ENCODE measurements around the gene STIMATE.

STIMATE gene

GRCh38 chr3:52830535-52831258 is 66.7 kb downstream of the STIMATE start, which contains the start of gene ITIH4:
Gene ITIH4 (minus strand): TSS chr3:52830672. CDS start chr3:52830642, 30 bp downstream.
- Histone ChIP-seq H3K4me3 (no peak within 1 kb of the TSS), H3K27ac (peak within 1 kb of the TSS in 5 of 21 experiments; percentile 0 to 60 (median 10))

GRCh38 chr3:52829906-52830463 is 67.4 kb downstream of the STIMATE start:
- Histone ChIP-seq H3K27ac (no peak overlapping the region), H3K4me3 (no peak overlapping the region)

- no peak overlapping the region for H3K27ac ChIP-seq
- H3K4me3 ChIP-seq = no peak overlapping the region
Measured at GRCh38 chr3:52829482-52829881, 67.9 kb downstream of the STIMATE start.

GRCh38 chr3:52827866-52828376 is 69.4 kb downstream of the STIMATE start:
- no peak overlapping the region for H3K4me3 ChIP-seq
- no peak overlapping the region for H3K27ac ChIP-seq

GRCh38 chr3:52827441-52827840 is 69.9 kb downstream of the STIMATE start:
- Histone ChIP-seq H3K4me3 (no peak overlapping the region), H3K27ac (no peak overlapping the region)

- no peak overlapping the region for H3K27ac ChIP-seq
Measured at GRCh38 chr3:52824037-52824436, 73.3 kb downstream of the STIMATE start.

GRCh38 chr3:52822363-52822762 is 75.0 kb downstream of the STIMATE start:
- H3K27ac ChIP-seq = no peak overlapping the region

More at GRCh38 chr3:52824037-52824436, 73.3 kb downstream of the STIMATE start:
- H3K4me3 ChIP-seq = no peak overlapping the region

GRCh38 chr3:52820736-52821135 is 76.6 kb downstream of the STIMATE start:
- Histone ChIP-seq H3K27ac (no peak overlapping the region), H3K4me3 (no peak overlapping the region)

More at GRCh38 chr3:52822363-52822762, 75.0 kb downstream of the STIMATE start:
- no peak overlapping the region for H3K4me3 ChIP-seq

- Histone ChIP-seq H3K27ac (no peak overlapping the region), H3K4me3 (no peak overlapping the region)
Measured at GRCh38 chr3:52819936-52820335, 77.4 kb downstream of the STIMATE start.

GRCh38 chr3:52817860-52818259 is 79.5 kb downstream of the STIMATE start:
- no peak overlapping the region for H3K27ac ChIP-seq

GRCh38 chr3:52817221-52817620 is 80.1 kb downstream of the STIMATE start:
- Histone ChIP-seq H3K27ac (no peak overlapping the region), H3K4me3 (no peak overlapping the region)

More at GRCh38 chr3:52817860-52818259, 79.5 kb downstream of the STIMATE start:
- no peak overlapping the region for H3K4me3 ChIP-seq

GRCh38 chr3:52816654-52817053 is 80.7 kb downstream of the STIMATE start:
- Histone ChIP-seq H3K4me3 (no peak overlapping the region), H3K27ac (no peak overlapping the region)

GRCh38 chr3:52816199-52816598 is 81.1 kb downstream of the STIMATE start:
- H3K4me3 ChIP-seq = no peak overlapping the region
- no peak overlapping the region for H3K27ac ChIP-seq

GRCh38 chr3:52813810-52814209 is 83.5 kb downstream of the STIMATE start:
- H3K27ac ChIP-seq = no peak overlapping the region
- no peak overlapping the region for H3K4me3 ChIP-seq

- Histone ChIP-seq H3K27ac (no peak overlapping the region), H3K4me3 (no peak overlapping the region)
Measured at GRCh38 chr3:52811452-52812011, 85.8 kb downstream of the STIMATE start.

GRCh38 chr3:52810923-52811322 is 86.4 kb downstream of the STIMATE start:
- no peak overlapping the region for H3K27ac ChIP-seq
- no peak overlapping the region for H3K4me3 ChIP-seq

GRCh38 chr3:52809662-52810377 is 87.5 kb downstream of the STIMATE start:
- no peak overlapping the region for H3K27ac ChIP-seq
- H3K4me3 ChIP-seq = no peak overlapping the region

- H3K27ac ChIP-seq = no peak overlapping the region
- H3K4me3 ChIP-seq = no peak overlapping the region
Measured at GRCh38 chr3:52809149-52809548, 88.2 kb downstream of the STIMATE start.

GRCh38 chr3:52805270-52806039 is 91.9 kb downstream of the STIMATE start:
- Histone ChIP-seq H3K27ac (no peak overlapping the region), H3K4me3 (no peak overlapping the region)

Measured in skin epidermis (tissue), 12 donors.